Measurements from ENCODE around the gene KIAA1549. TPM values are rescaled to one million over a fixed set of nuclear protein-coding genes. Genes with fewer than 3 reads are reported as not detected.

KIAA1549 gene
- total and polyA plus RNA-seq, 9 donors: 1.2 to 5.0 (median 3.6) TPM

DNA sequence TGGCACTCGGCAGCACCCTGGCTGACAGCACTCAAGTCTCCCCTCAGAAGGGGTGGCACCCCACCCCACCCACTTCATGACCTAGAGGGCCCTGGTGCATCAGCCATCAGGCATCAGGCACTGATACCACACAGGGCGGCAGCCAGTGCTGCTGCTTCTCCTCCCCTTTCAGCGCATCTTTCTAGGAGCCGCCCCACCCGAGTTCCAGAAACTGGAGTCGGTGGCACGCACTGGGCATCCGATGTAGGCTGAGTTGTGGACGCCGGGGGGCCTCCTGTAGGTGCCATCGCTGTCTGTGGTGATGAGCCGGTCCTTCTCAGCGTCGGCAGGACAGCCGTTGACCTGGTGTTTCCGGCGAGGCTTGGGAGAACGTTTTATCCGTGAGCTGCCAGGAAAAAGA is 113.4 kb downstream of the KIAA1549 start:
- no peaks in the 10 kb centered on the region for H3K27me3 ChIP-seq
- DNase-seq: no peak
- 95 to 97% (median 96%) methylated on average over 19 of the region's 19 CpGs for WGBS, 3 donors
- intact Hi-C loops (cut with DNase I): no loop called here
- TF ChIP-seq EP300 (IDR thresholded peaks at IDR 0.05) (no peak), POLR2A (IDR thresholded peaks at IDR 0.05) (no peak)
- no peaks in the 10 kb centered on the region for H3K9me3 ChIP-seq
- H3K27ac ChIP-seq: no peak overlapping the region
- no peaks in the 10 kb centered on the region for H3K4me1 ChIP-seq (ENCODE audit: insufficient read depth)
- H3K4me3 ChIP-seq: no peak overlapping the region
- H3K36me3 ChIP-seq: no peaks in the 10 kb centered on the region

DNA sequence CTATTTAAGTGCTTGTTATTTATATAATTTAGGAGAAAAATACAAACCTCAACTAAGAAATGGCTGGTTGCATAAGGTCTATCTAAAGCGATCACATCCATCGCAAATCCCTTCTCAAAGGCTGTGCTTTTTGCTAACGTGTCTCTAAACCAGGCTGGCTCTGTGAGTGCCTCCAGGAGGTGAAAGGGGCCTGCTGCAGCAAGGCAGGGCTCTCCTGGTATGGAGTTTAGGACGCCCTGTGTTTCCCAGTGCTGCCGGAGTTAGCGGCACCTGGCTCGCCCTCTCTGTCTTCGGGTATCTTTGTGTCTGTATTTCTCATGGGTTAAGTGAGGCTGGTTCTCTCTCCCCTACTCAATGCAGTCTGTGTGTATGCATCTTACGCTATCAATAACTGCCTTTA is 114.8 kb downstream of the KIAA1549 start:
- Histone ChIP-seq H3K4me1 (ENCODE audit: insufficient read depth) (no peaks in the 10 kb centered on the region), H3K27ac (no peak overlapping the region), H3K27me3 (no peaks in the 10 kb centered on the region), H3K36me3 (no peaks in the 10 kb centered on the region), H3K9me3 (no peaks in the 10 kb centered on the region), H3K4me3 (no peak overlapping the region)
- 91 to 96% (median 95%) methylated on average over 9 of the region's 9 CpGs for WGBS, 3 donors
- intact Hi-C loops (cut with DNase I): no loop called here
- no peak for DNase-seq
- TF ChIP-seq EP300 (IDR thresholded peaks at IDR 0.05): no peak
- TF ChIP-seq POLR2A (IDR thresholded peaks at IDR 0.05): no peak
- no peak for TF ChIP-seq CTCF (IDR thresholded peaks at IDR 0.05)

- TF ChIP-seq CTCF (IDR thresholded peaks at IDR 0.05) (no peak), EP300 (IDR thresholded peaks at IDR 0.05) (no peak), POLR2A (IDR thresholded peaks at IDR 0.05) (no peak)
- Histone ChIP-seq H3K27ac (no peak overlapping the region), H3K4me3 (no peak overlapping the region), H3K4me1 (ENCODE audit: insufficient read depth) (no peaks in the 10 kb centered on the region), H3K9me3 (no peaks in the 10 kb centered on the region), H3K36me3 (no peaks in the 10 kb centered on the region), H3K27me3 (no peaks in the 10 kb centered on the region)
- intact Hi-C loops (cut with DNase I): no loop called here
- WGBS, 3 donors: 87 to 89% (median 89%) methylated on average over 4 of the region's 4 CpGs
- DNase-seq: no peak
These were observed 115.3 kb downstream of the KIAA1549 start for GRCh38 chr7:138865843-138866242.

DNA sequence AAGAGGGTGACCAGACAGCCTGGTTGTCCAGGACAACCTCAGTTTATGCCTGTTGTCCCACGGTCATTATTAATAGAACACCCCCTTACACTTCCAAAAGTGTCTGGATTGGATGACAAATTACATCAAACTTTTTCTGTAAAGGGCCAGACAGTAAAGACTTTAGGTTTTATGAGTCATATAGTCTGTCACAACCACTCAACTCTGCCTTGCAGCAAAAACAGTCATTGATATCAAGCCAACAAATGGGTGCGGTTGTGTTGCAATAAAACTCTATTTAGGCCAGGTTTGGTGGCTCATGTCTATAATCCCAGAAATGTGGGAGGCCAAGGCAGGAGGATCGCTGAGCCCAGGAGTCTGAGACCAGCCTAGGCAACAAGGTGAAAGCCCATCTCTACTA is 116.5 kb downstream of the KIAA1549 start:
- intact Hi-C loops (cut with DNase I): no loop called here
- Histone ChIP-seq H3K4me3 (no peak overlapping the region), H3K27me3 (no peaks in the 10 kb centered on the region), H3K27ac (no peak overlapping the region), H3K4me1 (ENCODE audit: insufficient read depth) (no peaks in the 10 kb centered on the region), H3K9me3 (no peaks in the 10 kb centered on the region), H3K36me3 (no peaks in the 10 kb centered on the region)
- no peak for TF ChIP-seq CTCF (IDR thresholded peaks at IDR 0.05)
- no peak for TF ChIP-seq POLR2A (IDR thresholded peaks at IDR 0.05)
- no peak for TF ChIP-seq EP300 (IDR thresholded peaks at IDR 0.05)
- DNase-seq: no peak
- WGBS, 3 donors: 90 to 95% (median 90%) methylated on average over 3 of the region's 3 CpGs

DNA sequence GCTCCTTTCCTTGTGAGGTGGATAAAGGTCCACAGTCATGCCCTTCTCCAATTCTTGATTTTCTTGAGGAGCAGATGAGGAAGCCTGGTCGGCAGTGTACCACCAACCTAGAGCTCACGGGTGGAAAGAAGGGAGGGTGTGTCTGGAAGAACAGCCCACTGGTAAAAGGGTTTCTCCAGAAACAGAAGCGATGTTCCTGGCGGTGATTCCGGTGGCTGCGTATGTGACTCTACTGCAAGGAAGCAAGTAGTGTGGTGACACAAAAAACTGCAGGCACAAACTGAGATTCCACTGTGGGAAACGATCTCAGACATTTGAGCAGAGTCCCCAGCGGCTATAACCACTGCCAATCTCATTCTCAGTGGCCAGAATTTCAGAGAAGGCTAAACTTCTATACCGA is 117.3 kb downstream of the KIAA1549 start:
- no peak overlapping the region for H3K27ac ChIP-seq
- H3K4me1 ChIP-seq (ENCODE audit: insufficient read depth): no peaks in the 10 kb centered on the region
- no peaks in the 10 kb centered on the region for H3K9me3 ChIP-seq
- intact Hi-C loops (cut with DNase I): no loop called here
- TF ChIP-seq EP300 (IDR thresholded peaks at IDR 0.05) (no peak), CTCF (IDR thresholded peaks at IDR 0.05) (no peak), POLR2A (IDR thresholded peaks at IDR 0.05) (no peak)
- WGBS, 3 donors: 93 to 97% (median 95%) methylated on average over 9 of the region's 9 CpGs
- no peak overlapping the region for H3K4me3 ChIP-seq
- no peaks in the 10 kb centered on the region for H3K36me3 ChIP-seq
- no peaks in the 10 kb centered on the region for H3K27me3 ChIP-seq
- no peak for DNase-seq

Measured in ovary (tissue), 9 donors.